Measurements from ENCODE around the gene MCF2L.

- no peak for TF ChIP-seq CTCF (IDR thresholded peaks at IDR 0.05)
- TF ChIP-seq POLR2A (IDR thresholded peaks at IDR 0.05): no peak
Measured at GRCh38 chr13:112930192-112930591, 38.8 kb upstream of the MCF2L start.
